GM23248 (cell line): Measurements from ENCODE around the gene EID1. TPM values are rescaled to one million over a fixed set of nuclear protein-coding genes. Genes with fewer than 3 reads are reported as not detected.
"Not testable (repeated sequence)": the region's sequence is repeated elsewhere in the genome, so short reads cannot be mapped to it uniquely, and the experiment has no call there.

Source experiments
- DNase-seq: peaks from one replicate; pipeline ENCODE4 v3.0.0-alpha.2; 2015
- H2AFZ ChIP-seq: fragments of 200-600 bp; sonication (generic); 2 replicates; pipeline ENCODE4 v1.6.1; 2016; ENCODE audit warnings: antibody characterized with exemption
- H3F3A ChIP-seq: fragments of 200-600 bp; sonication (generic); 2 replicates; pipeline ENCODE4 v1.6.1; 2016; ENCODE audit warnings: mild to moderate bottlenecking, antibody characterized with exemption, mixed run types; ENCODE audit not compliant: insufficient read depth
- H3K27ac ChIP-seq: fragments of 200-600 bp; sonication (generic); 2 replicates; pipeline ENCODE4 v1.5.1; 2016; ENCODE audit warnings: mild to moderate bottlenecking
- H3K27me3 ChIP-seq: fragments of 200-600 bp; sonication (generic); replicated peaks from 2 replicates; pipeline ENCODE4 v1.6.1; 2016; ENCODE audit warnings: mild to moderate bottlenecking; ENCODE audit not compliant: insufficient read depth
- H3K36me3 ChIP-seq: fragments of 200-600 bp; sonication (generic); 2 replicates; pipeline ENCODE4 v1.6.1; 2016; ENCODE audit warnings: low read depth, mild to moderate bottlenecking
- H3K4me1 ChIP-seq: fragments of 200-600 bp; sonication (generic); 2 replicates; pipeline ENCODE4 v1.6.1; 2016; ENCODE audit warnings: mild to moderate bottlenecking; ENCODE audit not compliant: insufficient read depth
- H3K4me2 ChIP-seq: fragments of 200-600 bp; sonication (generic); one replicate; pipeline ENCODE4 v1.6.1; 2016; ENCODE audit warnings: mild to moderate bottlenecking; ENCODE audit not compliant: unreplicated experiment
- H3K4me3 ChIP-seq: fragments of 200-600 bp; sonication (generic); 2 replicates; pipeline ENCODE4 v1.5.1; 2016; ENCODE audit warnings: mild to moderate bottlenecking
- H3K79me2 ChIP-seq: fragments of 200-600 bp; sonication (generic); 2 replicates; pipeline ENCODE4 v1.6.1; 2016; ENCODE audit warnings: mild to moderate bottlenecking; ENCODE audit not compliant: insufficient read depth
- H3K9ac ChIP-seq: fragments of 200-600 bp; sonication (generic); 2 replicates; pipeline ENCODE4 v1.6.1; 2016; ENCODE audit warnings: mild to moderate bottlenecking
- H3K9me2 ChIP-seq: fragments of 200-600 bp; sonication (generic); 2 replicates; pipeline ENCODE4 v1.6.1; 2016; ENCODE audit warnings: mixed run types, mild to moderate bottlenecking, moderate library complexity; ENCODE audit not compliant: insufficient read depth
- H3K9me3 ChIP-seq: fragments of 200-600 bp; sonication (generic); one replicate; pipeline ENCODE4 v1.6.1; 2017; ENCODE audit warnings: low read depth
- H4K20me1 ChIP-seq: fragments of 200-600 bp; sonication (generic); 2 replicates; pipeline ENCODE4 v1.6.0; 2016; ENCODE audit not compliant: insufficient read depth
- EZH2 ChIP-seq: fragments of 200-600 bp; sonication (generic); IDR thresholded peaks from 2 replicates; pipeline ENCODE4 v1.6.1; 2018; ENCODE audit warnings: antibody characterized with exemption, mild to moderate bottlenecking; ENCODE audit not compliant: insufficient read depth, poor library complexity, severe bottlenecking
- EZH2phosphoT487 ChIP-seq: fragments of 200-600 bp; sonication (generic); IDR thresholded peaks from 2 replicates; pipeline ENCODE4 v1.6.1; 2018; ENCODE audit warnings: antibody characterized with exemption, moderate library complexity, mild to moderate bottlenecking, low read depth; ENCODE audit not compliant: insufficient read depth
- WGBS, 2 experiments: methylation state at CpG; one replicate each; pipeline ENCODE4 v1.1.6; 2015 to 2017; ENCODE audit warnings: low lambda C conversion rate in 2 of 2, low coverage in 1 of 2; ENCODE audit errors: missing lambda C conversion rate in 2 of 2; 5-methylcytosine and 5-hydroxymethylcytosine counted together
- in situ Hi-C: fragments of 300-500 bp; cut with MboI; formaldehyde crosslinking; loops from 2 replicates; pipeline ENCODE4 v1.15.0; 2020
- polyA plus RNA-seq: library from polyadenylated mRNA; unstranded; fragments of >200 nt; fragmentation: Nextera tagmentation; extraction: Ambion mirVana; gene quantifications from 2 replicates; pipeline ENCODE4 v1.2.1, GENCODE V29; 2016
- total RNA-seq: library from RNA; depleted of rRNA; stranded (reverse); fragments of >200 nt; shearing (Covaris generic); gene quantifications from 2 replicates; pipeline ENCODE4 v1.2.3, GENCODE V29; 2014

The EID1 gene
- total and polyA plus RNA-seq, 2 experiments from 2014 or later = 281 to 380 TPM

- no peak for TF ChIP-seq EZH2
- TF ChIP-seq EZH2phosphoT487 = no peak
- Histone ChIP-seq H3K9me2 (no peaks in the 10 kb centered on the region), H2AFZ (no peak overlapping the region), H3K79me2 (no peaks in the 10 kb centered on the region), H3K9ac (no peak overlapping the region), H3K4me3 (no peak overlapping the region), H3F3A (no peaks in the 10 kb centered on the region), H3K27me3 (no peaks in the 10 kb centered on the region), H3K9me3 (no peaks in the 10 kb centered on the region), H3K4me1 (no peaks in the 10 kb centered on the region), H3K36me3 (no peaks in the 10 kb centered on the region), H3K4me2 (no peak overlapping the region), H4K20me1 (no peaks in the 10 kb centered on the region), H3K27ac (no peak overlapping the region)
- no peak for DNase-seq
- 22 to 33% methylated on average over 1 of the region's 1 CpG for WGBS, 2 experiments
- in situ Hi-C loops = no loop called here
These were observed 27.9 kb downstream of the EID1 start for GRCh38 chr15:48905847-48906246.

GRCh38 chr15:48909313-48909712 is 31.4 kb downstream of the EID1 start:
- H2AFZ ChIP-seq, H3K36me3 ChIP-seq, DNase-seq, H3K9ac ChIP-seq, H3K4me1 ChIP-seq, H3K9me3 ChIP-seq, H3F3A ChIP-seq, H3K27me3 ChIP-seq, in situ Hi-C loops, H3K9me2 ChIP-seq, H4K20me1 ChIP-seq, H3K4me2 ChIP-seq, H3K27ac ChIP-seq, H3K79me2 ChIP-seq, H3K4me3 ChIP-seq: not testable (repeated sequence)
- 93 to 94% methylated on average over 2 of the region's 2 CpGs for WGBS, 2 experiments

GRCh38 chr15:48910554-48910953 is 32.6 kb downstream of the EID1 start:
- H3K79me2 ChIP-seq, H3K9ac ChIP-seq, H3K27me3 ChIP-seq, H2AFZ ChIP-seq, H3K4me2 ChIP-seq, H3K9me3 ChIP-seq, H3F3A ChIP-seq, H3K4me3 ChIP-seq, DNase-seq, H3K9me2 ChIP-seq, H3K36me3 ChIP-seq, H4K20me1 ChIP-seq, H3K27ac ChIP-seq, in situ Hi-C loops, H3K4me1 ChIP-seq: not testable (repeated sequence)
- 59 to 63% methylated on average over 2 of the region's 2 CpGs for WGBS, 2 experiments

- Histone ChIP-seq H3K4me2 (no peak overlapping the region), H3F3A (no peaks in the 10 kb centered on the region), H3K9me3 (no peaks in the 10 kb centered on the region), H3K9ac (no peak overlapping the region), H2AFZ (no peak overlapping the region), H3K79me2 (no peaks in the 10 kb centered on the region), H3K27me3 (no peaks in the 10 kb centered on the region), H3K9me2 (no peaks in the 10 kb centered on the region), H3K4me3 (no peak overlapping the region), H3K36me3 (no peaks in the 10 kb centered on the region), H4K20me1 (no peaks in the 10 kb centered on the region), H3K27ac (no peak overlapping the region), H3K4me1 (no peaks in the 10 kb centered on the region)
- WGBS, 2 experiments = 94 to 96% methylated on average over 4 of the region's 4 CpGs
- DNase-seq = no peak
- in situ Hi-C loops = no loop called here
- TF ChIP-seq EZH2phosphoT487 (no peak), EZH2 (no peak)
These were observed 35.2 kb downstream of the EID1 start for GRCh38 chr15:48913141-48913540.

GRCh38 chr15:48914717-48915116 is 36.8 kb downstream of the EID1 start:
- no peaks in the 10 kb centered on the region for H3F3A ChIP-seq
- in situ Hi-C loops = no loop called here
- 94 to 95% methylated on average over 3 of the region's 3 CpGs for WGBS, 2 experiments

More at GRCh38 chr15:48914717-48915116, 36.8 kb downstream of the EID1 start:
- Histone ChIP-seq H2AFZ (no peak overlapping the region), H3K36me3 (no peaks in the 10 kb centered on the region), H3K4me2 (no peak overlapping the region), H3K9me2 (no peaks in the 10 kb centered on the region), H3K9me3 (no peaks in the 10 kb centered on the region), H3K27me3 (no peaks in the 10 kb centered on the region), H3K27ac (no peak overlapping the region), H3K4me3 (no peak overlapping the region), H3K9ac (no peak overlapping the region), H4K20me1 (no peaks in the 10 kb centered on the region), H3K4me1 (no peaks in the 10 kb centered on the region), H3K79me2 (no peaks in the 10 kb centered on the region)
- TF ChIP-seq EZH2 (no peak), EZH2phosphoT487 (no peak)
- DNase-seq = no peak
